ENCODE data around the gene KIAA1671.

DNA sequence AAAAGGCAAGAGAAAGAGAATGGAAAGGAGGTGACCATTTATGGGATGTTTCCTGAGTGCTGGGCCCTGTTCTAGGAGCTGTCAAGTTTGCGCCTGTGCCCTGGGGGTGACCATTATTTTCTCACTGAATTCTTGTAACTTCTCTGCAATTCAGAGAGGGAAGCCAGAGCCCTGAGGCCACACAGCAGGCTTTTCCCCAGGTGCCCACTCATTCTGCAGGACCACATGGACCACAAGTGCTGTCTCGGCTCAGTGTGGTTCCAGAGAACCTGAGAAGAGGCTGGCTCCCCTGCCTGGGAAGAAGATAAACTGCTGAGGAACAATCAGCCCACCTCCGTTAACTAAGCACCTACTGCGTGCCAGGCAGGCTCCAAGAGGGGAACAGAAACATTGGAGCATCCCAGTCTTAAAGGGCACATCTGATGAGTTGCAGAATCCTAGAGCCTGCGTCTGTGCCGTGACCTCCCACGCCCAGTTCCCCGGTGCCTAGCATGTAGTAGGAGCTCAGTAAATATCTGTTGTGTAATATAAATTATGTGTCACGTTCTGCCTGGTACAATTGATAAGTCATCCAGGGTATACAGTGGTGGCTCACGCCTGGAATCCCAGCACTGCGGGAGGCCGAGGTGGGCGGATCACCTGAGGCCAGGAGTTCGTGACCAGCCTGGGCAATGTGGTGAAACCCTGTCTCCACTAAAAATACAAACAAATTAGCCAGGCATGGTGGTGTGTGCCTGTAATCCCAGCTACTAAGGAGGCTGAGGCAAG, 215.5 kb downstream of the KIAA1671 start:
- TF ChIP-seq, protein P1, sequence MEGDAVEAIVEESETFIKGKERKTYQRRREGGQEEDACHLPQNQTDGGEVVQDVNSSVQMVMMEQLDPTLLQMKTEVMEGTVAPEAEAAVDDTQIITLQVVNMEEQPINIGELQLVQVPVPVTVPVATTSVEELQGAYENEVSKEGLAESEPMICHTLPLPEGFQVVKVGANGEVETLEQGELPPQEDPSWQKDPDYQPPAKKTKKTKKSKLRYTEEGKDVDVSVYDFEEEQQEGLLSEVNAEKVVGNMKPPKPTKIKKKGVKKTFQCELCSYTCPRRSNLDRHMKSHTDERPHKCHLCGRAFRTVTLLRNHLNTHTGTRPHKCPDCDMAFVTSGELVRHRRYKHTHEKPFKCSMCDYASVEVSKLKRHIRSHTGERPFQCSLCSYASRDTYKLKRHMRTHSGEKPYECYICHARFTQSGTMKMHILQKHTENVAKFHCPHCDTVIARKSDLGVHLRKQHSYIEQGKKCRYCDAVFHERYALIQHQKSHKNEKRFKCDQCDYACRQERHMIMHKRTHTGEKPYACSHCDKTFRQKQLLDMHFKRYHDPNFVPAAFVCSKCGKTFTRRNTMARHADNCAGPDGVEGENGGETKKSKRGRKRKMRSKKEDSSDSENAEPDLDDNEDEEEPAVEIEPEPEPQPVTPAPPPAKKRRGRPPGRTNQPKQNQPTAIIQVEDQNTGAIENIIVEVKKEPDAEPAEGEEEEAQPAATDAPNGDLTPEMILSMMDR (IDR thresholded peaks at IDR 0.05; ENCODE audit: poor library complexity, severe bottlenecking), result no peak
- TF ChIP-seq MXI1 (conservative IDR thresholded peaks at IDR 0.05; ENCODE audit: poor library complexity, severe bottlenecking) (no peak), EP300 (conservative IDR thresholded peaks at IDR 0.05; ENCODE audit: poor library complexity, severe bottlenecking) (no peak)
